Fibroblast of mammary gland (primary cell): Measurements from ENCODE around the gene SDHA.
"Not testable (repeated sequence)": the region's sequence is repeated elsewhere in the genome, so short reads cannot be mapped to it uniquely, and the experiment has no call there.

Experiments used
- DNase-seq: peaks from one replicate; pipeline ENCODE4 v3.0.0-alpha.2; 2010; ENCODE audit warnings: low read depth
- H3K4me3 ChIP-seq: 2 replicates; pipeline ENCODE4 v1.5.1; 2011; ENCODE audit warnings: low read depth, mild to moderate bottlenecking, low read length, moderate library complexity; ENCODE audit not compliant: control insufficient read depth
- CTCF ChIP-seq: conservative IDR thresholded peaks from 2 replicates; pipeline ENCODE4 v1.5.1; 2011; ENCODE audit warnings: low read depth, low read length, inconsistent platforms; ENCODE audit not compliant: control insufficient read depth, insufficient read depth

The SDHA gene

DNA sequence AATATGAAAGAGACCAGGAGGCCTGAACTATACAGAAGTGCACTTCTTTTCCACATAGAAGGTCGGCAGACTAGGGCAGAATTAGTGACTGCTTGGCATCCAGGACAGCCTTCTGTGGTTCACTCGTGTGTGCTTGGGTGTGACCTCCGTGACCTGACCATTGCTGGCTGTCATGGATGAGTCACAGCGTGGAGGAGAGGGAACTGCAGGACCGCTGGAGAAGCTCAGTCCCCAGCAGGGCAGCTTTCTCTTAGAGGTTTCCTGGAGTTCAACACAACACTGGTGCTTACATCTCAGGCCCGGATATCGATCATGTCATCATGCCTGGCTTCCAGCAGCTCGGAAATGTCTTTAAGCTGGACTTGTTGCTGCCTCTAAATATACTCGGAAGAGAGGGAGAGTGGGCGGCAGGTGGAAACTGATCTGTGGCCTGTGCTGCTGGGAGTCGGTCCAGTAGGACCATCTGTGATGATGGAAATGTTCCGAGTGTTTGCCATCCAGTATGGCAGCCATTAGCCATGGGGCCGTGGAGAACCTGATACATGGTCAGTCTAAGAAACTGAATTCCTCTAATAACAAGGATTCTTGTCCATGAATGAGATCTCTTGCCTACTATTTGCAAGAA is 23.0 kb downstream of the SDHA start:
- peak; percentile 29 for DNase-seq
- not testable (repeated sequence) for H3K4me3 ChIP-seq

DNA sequence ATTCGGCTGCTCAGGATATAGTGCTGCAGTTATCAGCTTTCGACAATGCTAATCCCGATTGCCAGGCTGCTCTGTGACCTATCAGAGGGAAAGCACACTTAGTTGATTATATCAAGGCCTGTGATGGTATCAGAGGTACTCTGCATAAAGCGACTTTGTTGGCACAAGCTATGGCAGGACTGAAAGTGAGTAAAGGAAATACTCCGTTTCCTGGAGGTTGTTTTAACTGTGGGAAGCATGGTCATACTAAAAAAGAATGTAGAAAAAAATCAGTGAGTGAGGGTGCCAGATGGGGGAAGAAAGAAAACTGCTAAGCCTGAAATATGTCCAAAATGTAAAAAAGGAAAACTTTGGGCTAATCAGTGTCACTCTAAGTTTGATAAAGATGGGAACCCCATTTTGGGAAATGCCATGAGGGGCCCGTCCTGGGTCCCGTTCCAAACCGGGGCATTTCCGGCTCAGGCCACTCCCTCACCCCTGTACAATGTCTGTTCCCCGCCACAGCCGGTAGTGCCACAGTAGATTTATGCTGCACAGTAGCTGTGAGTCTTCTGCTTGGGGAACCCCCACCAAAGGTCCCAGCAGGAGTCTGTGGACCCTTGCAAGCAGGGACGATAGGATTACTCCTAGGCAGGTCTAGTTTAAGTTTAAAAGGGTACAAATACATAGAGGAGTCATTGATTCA is 25.7 kb downstream of the SDHA start:
- not testable (repeated sequence) for DNase-seq

DNA sequence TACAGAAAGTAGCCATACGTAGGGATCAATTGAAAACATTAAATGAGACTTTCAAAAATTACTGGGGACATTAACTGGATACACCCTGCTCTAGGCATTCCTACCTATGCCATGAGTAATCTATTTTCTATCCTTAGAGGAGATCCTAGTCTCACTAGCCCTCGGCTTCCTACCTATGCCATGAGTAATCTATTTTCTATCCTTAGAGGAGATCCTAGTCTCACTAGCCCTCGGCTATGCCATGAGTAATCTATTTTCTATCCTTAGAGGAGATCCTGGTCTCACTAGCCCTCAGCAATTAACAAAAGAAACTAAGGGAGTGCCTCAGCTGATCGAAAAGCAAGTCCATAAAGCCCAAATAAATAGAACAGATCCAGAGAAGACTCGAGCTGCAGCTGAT is 27.6 kb downstream of the SDHA start:
- not testable (repeated sequence) for H3K4me3 ChIP-seq, DNase-seq

More for the DNA sequence above, 25.7 kb downstream of the SDHA start:
- not testable (repeated sequence) for H3K4me3 ChIP-seq

- DNase-seq, H3K4me3 ChIP-seq: not testable (repeated sequence)
These were observed 32.3 kb downstream of the SDHA start for GRCh38 chr5:250396-250795.

DNA sequence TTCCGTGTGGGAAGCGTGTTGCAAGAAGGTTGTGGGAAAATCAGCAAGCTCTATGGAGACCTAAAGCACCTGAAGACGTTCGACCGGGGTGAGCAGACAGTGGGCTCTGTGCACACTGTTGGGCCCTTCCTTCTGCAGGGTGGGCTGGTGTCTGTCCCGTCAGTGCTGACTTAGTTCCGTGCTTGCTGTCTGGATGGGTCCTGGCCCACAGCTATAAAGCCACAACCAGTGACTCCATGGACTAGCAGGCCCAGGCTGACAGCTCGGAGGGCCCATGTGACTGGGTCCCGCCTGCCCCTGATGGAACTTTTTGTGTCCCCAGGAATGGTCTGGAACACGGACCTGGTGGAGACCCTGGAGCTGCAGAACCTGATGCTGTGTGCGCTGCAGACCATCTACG is 32.9 kb downstream of the SDHA start:
- not testable (repeated sequence) for H3K4me3 ChIP-seq, DNase-seq

GRCh38 chr5:251538-251937 is 33.4 kb downstream of the SDHA start:
- DNase-seq: not testable (repeated sequence)

DNA sequence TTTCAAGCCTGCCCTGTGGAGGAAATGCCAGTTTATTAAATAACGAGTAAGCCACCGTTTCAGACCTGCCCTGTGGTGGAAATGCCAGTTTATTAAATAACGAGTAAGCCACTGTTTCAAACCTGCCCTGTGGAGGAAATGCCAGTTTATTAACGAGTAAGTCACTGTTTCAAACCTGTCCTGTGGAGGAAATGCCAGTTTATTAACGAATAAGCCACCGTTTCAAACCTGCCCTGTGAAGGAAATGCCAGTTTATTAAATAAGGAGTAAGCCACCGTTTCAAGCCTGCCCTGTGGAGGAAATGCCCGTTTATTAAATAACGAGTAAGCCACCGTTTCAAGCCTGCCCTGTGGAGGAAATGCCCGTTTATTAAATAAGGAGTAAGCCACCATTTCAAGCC is 33.9 kb downstream of the SDHA start:
- DNase-seq, H3K4me3 ChIP-seq: not testable (repeated sequence)

More at GRCh38 chr5:251538-251937, 33.4 kb downstream of the SDHA start:
- not testable (repeated sequence) for H3K4me3 ChIP-seq

- H3K4me3 ChIP-seq: no peak overlapping the region
- DNase-seq: no peak
- no peak for TF ChIP-seq CTCF
These were observed 34.4 kb downstream of the SDHA start for GRCh38 chr5:252546-252945.

- H3K4me3 ChIP-seq: not testable (repeated sequence)
These were observed 36.2 kb downstream of the SDHA start for GRCh38 chr5:254322-254721.

GRCh38 chr5:255116-255515 is 37.0 kb downstream of the SDHA start:
- not testable (repeated sequence) for DNase-seq, H3K4me3 ChIP-seq

More at GRCh38 chr5:254322-254721, 36.2 kb downstream of the SDHA start:
- DNase-seq: not testable (repeated sequence)

GRCh38 chr5:256347-256746 is 38.2 kb downstream of the SDHA start:
- not testable (repeated sequence) for DNase-seq, H3K4me3 ChIP-seq

DNA sequence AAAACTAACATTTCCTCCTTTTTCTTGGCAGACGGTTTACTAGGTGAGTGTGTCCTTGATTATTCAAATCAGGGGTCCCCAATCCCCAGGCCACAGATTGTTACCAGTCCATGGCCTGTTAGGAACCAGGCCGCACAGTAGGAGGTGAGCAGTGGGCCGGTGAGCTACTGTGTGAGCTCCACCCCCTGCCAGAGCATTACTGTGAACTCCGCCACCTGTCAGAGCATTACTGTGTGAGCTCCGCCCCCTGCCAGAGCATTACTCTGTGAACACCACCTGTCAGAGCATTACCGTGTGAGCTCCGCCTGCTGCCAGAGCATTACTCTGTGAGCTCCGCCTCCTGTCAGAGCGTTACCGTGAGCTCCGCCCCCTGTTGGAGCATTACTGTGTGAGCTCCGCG is 39.0 kb downstream of the SDHA start:
- no peak for TF ChIP-seq CTCF
- H3K4me3 ChIP-seq: no peak overlapping the region
- DNase-seq: no peak

DNA sequence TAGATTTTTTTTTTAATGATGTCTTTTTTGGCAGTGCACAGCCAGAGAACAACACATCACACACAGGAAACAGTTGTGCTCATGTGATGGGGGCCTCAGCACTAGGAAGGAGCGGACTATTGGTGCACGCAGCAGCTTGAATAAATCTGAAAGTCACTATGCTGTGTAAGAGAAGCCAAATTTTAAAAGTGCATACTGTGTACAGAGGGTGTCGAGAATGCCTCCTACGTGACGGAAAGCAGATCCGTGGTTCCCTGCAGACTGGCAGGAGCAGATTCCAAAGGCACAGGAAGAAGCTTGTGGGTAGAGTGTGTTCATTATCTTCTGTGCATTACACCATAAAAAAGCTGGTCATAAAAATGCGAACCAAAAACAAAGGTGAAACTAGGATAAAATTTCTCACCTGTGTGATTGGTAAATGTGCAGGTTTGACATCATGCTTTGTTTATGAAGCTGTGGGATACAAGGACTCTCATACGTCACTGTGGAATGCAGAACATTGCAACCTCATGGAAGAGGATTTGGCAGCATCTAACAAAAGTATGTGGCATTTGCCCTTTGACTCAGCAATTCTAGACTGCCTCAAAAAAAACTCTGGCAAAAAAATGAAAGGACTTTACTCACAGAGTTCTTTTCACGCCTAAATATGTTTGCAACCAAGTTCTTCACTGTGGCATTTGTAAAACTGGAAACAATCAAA is 45.3 kb downstream of the SDHA start:
- peak; percentile 97 for DNase-seq
- H3K4me3 ChIP-seq: not testable (repeated sequence)
